OCI-LY3 (cell line): ENCODE data around the gene ACCSL.

ENCODE experiments used
- H2AFZ ChIP-seq: fragments of 200-600, 300-600 bp; shearing (Covaris generic); 2 replicates; pipeline ENCODE4 v1.6.0; 2014; ENCODE audit warnings: antibody characterized with exemption, low read depth, low read length
- H3K27ac ChIP-seq: fragments of 200-600, 300-600 bp; sonication (generic); 2 replicates; pipeline ENCODE4 v1.5.1; 2014; ENCODE audit warnings: mild to moderate bottlenecking, low read length, moderate library complexity, mixed read lengths
- H3K27me3 ChIP-seq: fragments of 200-600, 300-600 bp; sonication (generic); 2 replicates; pipeline ENCODE4 v1.6.1; 2014; ENCODE audit warnings: low read depth, low read length, mixed read lengths
- H3K36me3 ChIP-seq: fragments of 200-600, 300-600 bp; sonication (generic); replicated peaks from 2 replicates; pipeline ENCODE3; 2014; ENCODE audit warnings: low read depth, low read length, mixed read lengths
- H3K4me1 ChIP-seq: fragments of 300-600, 200-600 bp; sonication (generic); 2 replicates; pipeline ENCODE4 v1.6.1; 2014; ENCODE audit warnings: low read length, mixed read lengths
- H3K4me2 ChIP-seq: fragments of 200-600, 300-600 bp; sonication (generic); 2 replicates; pipeline ENCODE4 v1.6.1; 2014; ENCODE audit warnings: low read length, mixed read lengths
- H3K4me3 ChIP-seq: fragments of 300-600, 200-600 bp; sonication (generic); 2 replicates; pipeline ENCODE4 v1.5.1; 2014; ENCODE audit warnings: antibody characterized with exemption, mild to moderate bottlenecking, low read length, moderate library complexity
- H3K79me2 ChIP-seq: fragments of 300-600, 200-600 bp; shearing (Covaris generic); 2 replicates; pipeline ENCODE4 v1.6.1; 2014; ENCODE audit warnings: mild to moderate bottlenecking, low read length, mixed read lengths
- H3K9ac ChIP-seq: fragments of 300-600, 200-600 bp; shearing (Covaris generic); 2 replicates; pipeline ENCODE4 v1.6.0; 2014; ENCODE audit warnings: mild to moderate bottlenecking, low read length, moderate library complexity
- H3K9me3 ChIP-seq: fragments of 200-600, 300-600 bp; shearing (Covaris generic); 2 replicates; pipeline ENCODE4 v1.6.1; 2014; ENCODE audit warnings: low read length, mixed read lengths; ENCODE audit not compliant: insufficient read depth
- H4K20me1 ChIP-seq: fragments of 200-600, 300-600 bp; sonication (generic); 2 replicates; pipeline ENCODE4 v1.6.1; 2016; ENCODE audit warnings: low read length, mixed read lengths; ENCODE audit not compliant: insufficient read depth
- EZH2phosphoT487 ChIP-seq: fragments of 200-600 bp; shearing (Covaris generic); IDR thresholded peaks from 2 replicates; pipeline ENCODE4 v1.6.1; 2018; ENCODE audit warnings: antibody characterized with exemption, mixed run types, low read depth
- TF ChIP-seq, protein P1 (sequence below): fragments of 200-600, 300-600 bp; sonication (generic); IDR thresholded peaks from 2 replicates; pipeline ENCODE4 v1.5.1; 2014; ENCODE audit warnings: antibody characterized with exemption, low read length, low read depth

Gene ACCSL

DNA sequence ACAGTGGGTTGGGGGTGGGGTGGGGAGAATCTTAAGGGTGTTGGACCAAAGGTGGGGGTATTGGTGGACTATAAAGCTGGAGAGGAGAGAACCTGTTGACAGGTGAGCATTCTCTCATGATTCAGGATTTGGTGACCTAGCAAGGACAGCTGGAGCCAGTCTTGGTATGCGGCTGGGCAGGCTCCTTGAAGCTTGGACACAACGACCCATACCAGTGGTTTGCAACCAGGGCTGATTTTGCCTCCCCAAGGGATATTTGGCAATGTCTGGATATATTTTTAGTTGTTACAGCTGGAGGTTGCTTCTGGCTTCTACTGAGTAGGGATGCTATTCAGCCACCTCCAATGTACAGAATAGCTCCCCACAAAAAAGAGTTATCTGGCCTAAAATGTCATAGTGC, 53.3 kb downstream of the ACCSL start:
- Histone ChIP-seq H3K36me3 (peaks cover 3% of the 10 kb centered on the region), H3K79me2 (peaks cover 17% of the 10 kb centered on the region), H3K27me3 (no peaks in the 10 kb centered on the region), H3K27ac (no peak overlapping the region), H3K9me3 (no peaks in the 10 kb centered on the region), H3K9ac (no peak overlapping the region), H3K4me3 (no peak overlapping the region), H4K20me1 (no peaks in the 10 kb centered on the region), H2AFZ (no peak overlapping the region), H3K4me2 (no peak overlapping the region), H3K4me1 (peaks cover 8% of the 10 kb centered on the region)
- TF ChIP-seq, protein P1, sequence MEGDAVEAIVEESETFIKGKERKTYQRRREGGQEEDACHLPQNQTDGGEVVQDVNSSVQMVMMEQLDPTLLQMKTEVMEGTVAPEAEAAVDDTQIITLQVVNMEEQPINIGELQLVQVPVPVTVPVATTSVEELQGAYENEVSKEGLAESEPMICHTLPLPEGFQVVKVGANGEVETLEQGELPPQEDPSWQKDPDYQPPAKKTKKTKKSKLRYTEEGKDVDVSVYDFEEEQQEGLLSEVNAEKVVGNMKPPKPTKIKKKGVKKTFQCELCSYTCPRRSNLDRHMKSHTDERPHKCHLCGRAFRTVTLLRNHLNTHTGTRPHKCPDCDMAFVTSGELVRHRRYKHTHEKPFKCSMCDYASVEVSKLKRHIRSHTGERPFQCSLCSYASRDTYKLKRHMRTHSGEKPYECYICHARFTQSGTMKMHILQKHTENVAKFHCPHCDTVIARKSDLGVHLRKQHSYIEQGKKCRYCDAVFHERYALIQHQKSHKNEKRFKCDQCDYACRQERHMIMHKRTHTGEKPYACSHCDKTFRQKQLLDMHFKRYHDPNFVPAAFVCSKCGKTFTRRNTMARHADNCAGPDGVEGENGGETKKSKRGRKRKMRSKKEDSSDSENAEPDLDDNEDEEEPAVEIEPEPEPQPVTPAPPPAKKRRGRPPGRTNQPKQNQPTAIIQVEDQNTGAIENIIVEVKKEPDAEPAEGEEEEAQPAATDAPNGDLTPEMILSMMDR: no peak
- TF ChIP-seq EZH2phosphoT487: no peak

DNA sequence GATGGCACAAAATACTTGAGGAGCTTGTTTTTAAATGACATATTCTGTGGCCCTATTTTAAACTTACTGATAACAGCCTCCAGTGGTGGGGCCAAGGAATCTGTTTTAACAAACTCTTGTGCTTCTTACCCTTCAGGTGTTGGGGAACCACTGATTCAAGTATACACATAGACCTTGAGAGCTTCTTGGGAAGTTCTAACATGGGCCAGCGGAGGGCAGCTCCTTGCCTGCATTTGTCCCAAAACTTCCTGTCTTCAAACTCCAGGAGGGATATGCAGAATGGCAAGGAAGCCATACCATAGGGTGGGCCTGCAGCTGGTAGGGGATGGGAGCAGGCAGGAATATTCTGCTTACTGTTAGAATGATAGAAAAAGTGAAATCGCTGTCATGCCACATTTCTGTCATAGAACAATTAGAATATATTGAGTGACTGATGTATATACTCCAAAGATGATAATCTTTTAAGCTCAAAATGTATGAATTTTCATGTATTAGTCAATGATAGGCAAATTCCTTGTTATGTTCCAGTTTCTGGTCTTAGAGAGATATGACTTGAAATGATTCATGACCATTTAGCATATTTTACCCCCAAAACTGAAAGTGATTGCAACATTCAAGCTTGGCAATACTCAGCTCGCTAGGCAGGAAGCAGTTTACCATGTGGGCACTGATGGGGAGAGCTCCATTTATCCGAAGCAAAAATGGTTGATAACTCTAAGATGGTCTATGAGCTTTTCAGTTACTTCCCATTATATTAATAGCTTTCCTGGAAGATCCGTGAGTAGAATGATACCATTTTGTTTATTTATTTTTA, 56.9 kb downstream of the ACCSL start:
- Histone ChIP-seq H3K79me2 (peaks cover 3% of the 10 kb centered on the region; the same call in 1 of the 2 replicates), H3K4me1 (no peaks in the 10 kb centered on the region), H4K20me1 (no peaks in the 10 kb centered on the region), H3K27me3 (no peaks in the 10 kb centered on the region), H3K36me3 (peaks cover 12% of the 10 kb centered on the region), H3K27ac (no peak overlapping the region), H3K9me3 (no peaks in the 10 kb centered on the region), H3K4me3 (no peak overlapping the region), H3K9ac (no peak overlapping the region), H3K4me2 (no peak overlapping the region), H2AFZ (no peak overlapping the region)
- TF ChIP-seq, protein P1: no peak
- TF ChIP-seq EZH2phosphoT487: no peak

DNA sequence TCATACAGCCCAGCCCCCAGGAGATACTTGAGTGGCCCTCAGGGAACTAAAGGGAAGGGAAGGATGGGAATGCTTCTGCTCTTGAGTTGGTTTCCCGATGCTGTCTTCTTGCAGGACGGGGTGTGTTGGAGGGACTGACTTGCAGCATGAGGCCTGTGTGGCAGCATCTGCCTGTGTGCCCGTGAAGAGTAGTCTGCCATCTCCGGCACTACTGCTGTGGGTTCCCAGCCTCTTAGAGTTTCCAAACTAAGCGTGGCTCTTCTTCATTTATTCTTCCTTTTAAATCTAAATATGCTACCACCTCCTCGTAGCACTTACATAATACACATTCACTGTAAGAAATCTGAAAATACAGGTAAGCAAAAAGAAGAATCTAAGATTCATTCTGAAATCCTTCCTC, 60.5 kb downstream of the ACCSL start:
- Histone ChIP-seq H2AFZ (no peak overlapping the region), H3K9ac (no peak overlapping the region), H3K4me2 (no peak overlapping the region), H4K20me1 (no peaks in the 10 kb centered on the region), H3K27ac (no peak overlapping the region), H3K4me1 (peaks cover 11% of the 10 kb centered on the region), H3K36me3 (peaks cover 13% of the 10 kb centered on the region), H3K9me3 (no peaks in the 10 kb centered on the region), H3K4me3 (no peak overlapping the region), H3K79me2 (peaks cover 3% of the 10 kb centered on the region; the same call in 1 of the 2 replicates), H3K27me3 (no peaks in the 10 kb centered on the region)
- TF ChIP-seq EZH2phosphoT487: no peak
- TF ChIP-seq, protein P1: no peak
